ENCODE measurements around the gene ZC3HAV1.

GRCh38 chr7:139047970-139048369, 61.5 kb downstream of the ZC3HAV1 start:
- TF ChIP-seq CTCF (IDR thresholded peaks at IDR 0.05; ENCODE audit: low read length) (no peak), EZH2 (IDR thresholded peaks at IDR 0.05; ENCODE audit: borderline replicate concordance, low read length) (no peak)

Data from OCI-LY1 (cell line).